HEK293 (cell line): ENCODE results near the gene NHLH1.

Experiments
- CTCF ChIA-PET: fragments of 350-600 bp; formaldehyde crosslinking; extraction: SDS; loops from one replicate; lab custom pipeline; 2021; ENCODE audit warnings: antibody characterized with exemption; lab: Yijun Ruan, JAX
- POLR2A ChIA-PET: fragments of 300-600 bp; formaldehyde crosslinking; extraction: SDS; loops from one replicate; lab custom pipeline; 2020; ENCODE audit warnings: antibody characterized with exemption, inconsistent platforms; lab: Yijun Ruan, JAX
- H3K27ac ChIP-seq: fragments of 200-500 bp; sonication (Bioruptor generic); 2 replicates; pipeline ENCODE4 v1.5.1; 2014; ENCODE audit warnings: low read depth, low read length, control low read depth, inconsistent platforms; ENCODE audit errors: extremely low read depth
- H3K36me3 ChIP-seq, 2 experiments: fragments of 200-500 bp in 1 of 2; sonication (Bioruptor generic) in 1 of 2; 1 replicate in 1 of 2; 2 replicates in 1 of 2; pipeline ENCODE4 v1.5.1; 2014 to 2017; ENCODE audit warnings: inconsistent platforms in 2 of 2, low read length in 2 of 2; ENCODE audit not compliant: control insufficient read depth in 2 of 2, insufficient read depth in 1 of 2
- H3K4me1 ChIP-seq: fragments of 200-500 bp; sonication (Bioruptor generic); 2 replicates; pipeline ENCODE4 v1.5.1; 2014; ENCODE audit warnings: mild to moderate bottlenecking, low read length, inconsistent platforms; ENCODE audit not compliant: control insufficient read depth, insufficient read depth
- H3K4me3 ChIP-seq: 2 replicates; pipeline ENCODE4 v1.5.1; 2011; ENCODE audit warnings: low read depth, mild to moderate bottlenecking, control low read depth, low read length, moderate library complexity
- H3K9me3 ChIP-seq: fragments of 200-500 bp; sonication (Bioruptor generic); 2 replicates; pipeline ENCODE4 v1.5.1; 2014; ENCODE audit warnings: low read depth, low read length, inconsistent platforms; ENCODE audit not compliant: control insufficient read depth, insufficient read depth
- PATZ1 ChIP-seq: fragments of 450-650 bp; formaldehyde crosslinking; IDR thresholded peaks from 2 replicates; pipeline ENCODE4 v1.5.1; 2016; ENCODE audit warnings: missing biosample characterization, missing genetic modification characterization
- TRIM28 ChIP-seq: IDR thresholded peaks from 2 replicates; pipeline ENCODE4 v1.6.1; 2011; ENCODE audit warnings: low read length, control low read depth, borderline replicate concordance
- ZBTB49 ChIP-seq: fragments of 450-650 bp; formaldehyde crosslinking; IDR thresholded peaks from 2 replicates; pipeline ENCODE4 v1.5.1; 2016; ENCODE audit warnings: missing biosample characterization, missing genetic modification characterization, low read depth
- ZNF398 ChIP-seq: fragments of 450-650 bp; formaldehyde crosslinking; IDR thresholded peaks from 2 replicates; pipeline ENCODE4 v1.5.1; 2017; ENCODE audit warnings: missing biosample characterization, missing genetic modification characterization
- ZNF521 ChIP-seq: fragments of 450-650 bp; formaldehyde crosslinking; IDR thresholded peaks from 2 replicates; pipeline ENCODE4 v1.5.1; 2017; ENCODE audit warnings: missing biosample characterization, mild to moderate bottlenecking, missing genetic modification characterization
- ZNF76 ChIP-seq: fragments of 450-650 bp; formaldehyde crosslinking; IDR thresholded peaks from 2 replicates; pipeline ENCODE4; 2016; ENCODE audit warnings: low read depth, missing biosample characterization, missing genetic modification characterization, borderline replicate concordance

NHLH1 gene

GRCh38 chr1:160362168-160362957 is 4.5 kb upstream of the NHLH1 start (continued):
- no peak for TF ChIP-seq ZNF76

- Histone ChIP-seq H3K36me3 (peaks cover 6 to 25% of the 10 kb centered on the region in 2 experiments; a peak in 1 of 3 replicates), H3K4me1 (0 out of 2 replicates have a peak, but pooled peaks cover 2% of the 10 kb centered on the region), H3K4me3 (no peak overlapping the region), H3K9me3 (no peaks in the 10 kb centered on the region), H3K27ac (no peak overlapping the region; the same call in 1 of the 2 replicates)
- ChIA-PET POLR2A (interaction anchor here (1.7 to 2.6 kb wide), 2 partner anchors 11 to 439 kb away, joined by 6 to 7 read pairs; partner anchors contain the start of gene TAGLN2), CTCF (interaction anchor here (0.9 to 3.7 kb wide), 5 partner anchors 11 to 110 kb away, joined by 3 to 22 read pairs (median 6); no protein-coding TSS in a partner anchor)
- TF ChIP-seq ZBTB49 (tag by site-specific recombination), result no peak
- TF ChIP-seq ZNF398 (tag by site-specific recombination), result 0 out of 2 replicates have a peak, but pooled peaks have one; percentile 6
Observed at GRCh38 chr1:160363010-160363409, 3.9 kb upstream of the NHLH1 start.

- Histone ChIP-seq H3K27ac (no peak overlapping the region), H3K9me3 (no peaks in the 10 kb centered on the region), H3K4me1 (0 out of 2 replicates have a peak, but pooled peaks cover 2% of the 10 kb centered on the region), H3K4me3 (no peak overlapping the region), H3K36me3 (peaks cover 0 to 19% of the 10 kb centered on the region in 2 experiments; a peak in 1 of 3 replicates)
- no peak for TF ChIP-seq ZNF521 (tag by site-specific recombination)
- CTCF ChIA-PET, result interaction anchor here (0.9 to 3.7 kb wide), 6 partner anchors 10 to 73 kb away, joined by 3 to 22 read pairs (median 6); no protein-coding TSS in a partner anchor
- POLR2A ChIA-PET, result interaction anchor here (1.4 to 2.6 kb wide), 2 partner anchors 10 to 12 kb away, joined by 4 to 7 read pairs; no protein-coding TSS in a partner anchor
Observed at GRCh38 chr1:160363951-160364735, 2.7 kb upstream of the NHLH1 start.

- TF ChIP-seq TRIM28 (no peak), PATZ1 (peak; percentile 46; the same call in 1 of the 2 replicates), ZNF398 (tag by site-specific recombination) (peak; percentile 30; the same call in 1 of the 2 replicates)
- TF ChIP-seq, all 188 proteins: peak for 2
- ChIA-PET POLR2A (interaction anchor here (1.4 kb wide), 1 partner anchor 13 kb away, joined by 4 read pairs; no protein-coding TSS in a partner anchor), CTCF (interaction anchor here (1.2 to 1.5 kb wide), 3 partner anchors 9 to 11 kb away, joined by 3 to 6 read pairs (median 5); no protein-coding TSS in a partner anchor)
- H3K27ac ChIP-seq, result no peak overlapping the region
- H3K36me3 ChIP-seq, result peaks cover 0 to 7% of the 10 kb centered on the region in 2 experiments; a peak in 1 of 3 replicates
- H3K4me1 ChIP-seq, result 0 out of 2 replicates have a peak, but pooled peaks cover 2% of the 10 kb centered on the region
- H3K9me3 ChIP-seq, result no peaks in the 10 kb centered on the region
- H3K4me3 ChIP-seq, result no peak overlapping the region
Observed at GRCh38 chr1:160365325-160365724, 1.5 kb upstream of the NHLH1 start.
